Hepatocyte (in vitro differentiated cells): Measurements from ENCODE around the gene PCCB.

Experiments
- CTCF ChIP-seq: fragments of 200-600 bp; sonication (generic); IDR thresholded peaks from 2 replicates; pipeline ENCODE4 v1.5.1; 2016; ENCODE audit warnings: antibody characterized with exemption, mild to moderate bottlenecking; ENCODE audit not compliant: poor library complexity
- EZH2 ChIP-seq: fragments of 200-600 bp; sonication (generic); IDR thresholded peaks from 2 replicates; pipeline ENCODE4 v1.6.1; 2016; ENCODE audit warnings: antibody characterized with exemption, mild to moderate bottlenecking, borderline replicate concordance
- EZH2phosphoT487 ChIP-seq: fragments of 200-600 bp; sonication (generic); IDR thresholded peaks from one replicate; pipeline ENCODE4 v1.6.1; 2018; ENCODE audit warnings: antibody characterized with exemption, mild to moderate bottlenecking, low read depth, moderate library complexity; ENCODE audit not compliant: unreplicated experiment, severe bottlenecking

GRCh38 chr3:136329593-136329992 is 79.5 kb downstream of the PCCB start:
- no peak for TF ChIP-seq CTCF
- no peak for TF ChIP-seq EZH2
- TF ChIP-seq EZH2phosphoT487: no peak
